Ovary (tissue), 3 donors: ENCODE results near the gene SPA17.

Experiments used
- CTCF ChIP-seq, 3 donors: fragments of 450-650 bp in 2 of 3; fragments of 200-600 bp in 1 of 3; IDR thresholded peaks; one replicate each; pipeline versions ENCODE4 v1.5.1 to v1.8.0; 2016 to 2022; ENCODE audit warnings: antibody characterized with exemption in 3 of 3, mild to moderate bottlenecking in 1 of 3
- EP300 ChIP-seq: sonication (generic); formaldehyde crosslinking; IDR thresholded peaks from one replicate; pipeline ENCODE4 v1.6.1; 2017; ENCODE audit warnings: antibody characterized with exemption
- donor health status: DM: no; HTN: no; CAD: no.

DNA sequence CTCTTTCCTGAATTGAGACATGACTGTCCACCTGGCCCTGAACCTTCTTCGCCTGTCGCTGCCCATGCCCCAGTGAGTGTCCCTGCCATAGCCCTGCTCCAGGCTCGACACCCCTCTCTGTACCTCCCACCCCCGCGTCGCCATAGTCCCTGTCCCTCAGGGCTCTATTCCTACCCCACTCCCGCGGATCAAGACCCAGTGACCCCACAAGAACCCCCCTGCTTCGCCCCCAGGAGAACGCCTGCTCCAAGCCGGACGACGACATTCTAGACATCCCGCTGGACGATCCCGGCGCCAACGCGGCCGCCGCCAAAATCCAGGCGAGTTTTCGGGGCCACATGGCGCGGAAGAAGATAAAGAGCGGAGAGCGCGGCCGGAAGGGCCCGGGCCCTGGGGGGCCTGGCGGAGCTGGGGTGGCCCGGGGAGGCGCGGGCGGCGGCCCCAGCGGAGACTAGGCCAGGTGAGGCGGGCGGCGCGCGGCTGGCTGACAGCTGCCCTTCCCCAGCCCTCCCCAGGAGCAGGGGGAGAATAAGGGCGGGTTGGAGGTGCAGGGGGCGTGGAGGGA, 71.6 kb downstream of the SPA17 start:
- TF ChIP-seq EP300 (no peak), CTCF (IDR thresholded peaks at IDR 0.05) (no peak)
